NT2/D1 (cell line): Measurements from ENCODE around the gene ABHD1.
"Not testable (repeated sequence)": the region's sequence is repeated elsewhere in the genome, so short reads cannot be mapped to it uniquely, and the experiment has no call there.

Experiments
- DNase-seq: peaks from one replicate; pipeline ENCODE4 v3.0.0-alpha.2; 2011; ENCODE audit warnings: low read depth, low spot score
- H3K27me3 ChIP-seq: 2 replicates; pipeline ENCODE4 v1.6.0; 2011; ENCODE audit warnings: mild to moderate bottlenecking; ENCODE audit not compliant: insufficient read length, insufficient read depth
- H3K36me3 ChIP-seq: 2 replicates; pipeline ENCODE4 v1.6.1; 2011; ENCODE audit warnings: mild to moderate bottlenecking, low read length, mixed read lengths; ENCODE audit not compliant: insufficient read depth, insufficient read length
- H3K4me1 ChIP-seq: 2 replicates; pipeline ENCODE4 v1.5.1; 2011; ENCODE audit not compliant: insufficient read depth, insufficient read length
- H3K4me3 ChIP-seq: 2 replicates; pipeline ENCODE4 v1.5.1; 2011; ENCODE audit warnings: low read depth; ENCODE audit not compliant: insufficient read length
- H3K9ac ChIP-seq: 2 replicates; pipeline ENCODE4 v1.6.0; 2011; ENCODE audit warnings: low read depth; ENCODE audit not compliant: insufficient read length
- H3K9me3 ChIP-seq: 2 replicates; pipeline ENCODE4 v1.5.1; 2011; ENCODE audit warnings: mild to moderate bottlenecking, low read length; ENCODE audit not compliant: insufficient read depth
- SUZ12 ChIP-seq: IDR thresholded peaks from 2 replicates; pipeline ENCODE4 v1.6.1; 2011; ENCODE audit not compliant: insufficient read length, insufficient read depth; ENCODE audit errors: extremely low read depth
- YY1 ChIP-seq: IDR thresholded peaks from 2 replicates; pipeline ENCODE4 v1.6.1; 2011; ENCODE audit not compliant: insufficient read length, insufficient read depth
- ZNF274 ChIP-seq: IDR thresholded peaks from 2 replicates; pipeline ENCODE4 v1.6.1; 2011; ENCODE audit warnings: mild to moderate bottlenecking, low read depth, low read length

ABHD1 gene

DNA sequence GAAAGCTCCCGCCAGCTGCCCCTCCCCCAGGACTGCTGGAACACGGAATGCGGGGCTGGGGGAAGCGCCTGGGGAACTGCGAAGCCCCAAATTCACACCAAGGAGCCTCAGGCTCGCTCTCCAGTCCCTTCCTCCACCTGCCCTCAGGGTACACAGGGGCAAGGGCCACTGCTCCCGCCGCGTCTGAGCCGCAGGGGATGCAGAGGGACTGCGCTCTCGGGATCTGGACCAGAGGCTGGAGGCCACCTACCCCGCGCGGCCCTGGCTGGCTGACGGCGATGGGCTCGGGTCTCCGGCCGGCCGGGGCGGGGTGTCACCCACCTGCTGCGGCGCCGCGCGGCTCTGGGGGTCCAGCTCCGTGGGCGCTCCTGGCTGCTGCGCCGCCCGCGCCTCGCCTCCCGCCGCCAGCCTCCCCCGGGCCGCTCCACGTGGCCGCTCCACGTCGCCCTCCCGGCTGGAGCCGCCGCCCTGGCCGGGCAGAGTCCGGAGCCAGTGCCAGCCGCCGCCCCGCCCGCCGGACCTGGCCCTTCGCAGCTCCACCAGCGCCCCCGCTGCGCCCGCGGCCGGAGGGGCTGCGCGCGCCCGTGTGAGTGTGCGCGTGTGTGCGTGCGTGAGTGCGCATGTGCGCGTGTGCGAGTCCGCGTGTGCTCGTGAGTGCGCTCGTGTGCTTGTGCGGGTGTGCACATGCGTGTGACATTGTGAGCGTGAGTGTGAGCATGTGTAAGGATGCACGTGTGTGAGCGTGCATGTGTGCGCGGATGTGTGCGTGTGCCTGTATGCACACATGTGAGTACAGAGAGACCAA is 4.9 kb upstream of the ABHD1 start, which contains the start of gene CGREF1:
Gene CGREF1, minus strand, starts transcription at position 604 of the 805 bp plus-strand sequence. CDS start 14,762 bp downstream, outside the sequence.
- peaks cover 5% of the 10 kb centered on the region for H3K4me1 ChIP-seq
- DNase-seq = no peak
- H3K9me3 ChIP-seq = no peaks in the 10 kb centered on the region
- H3K27me3 ChIP-seq = peaks cover 66% of the 10 kb centered on the region
- H3K36me3 ChIP-seq = no peaks in the 10 kb centered on the region
- no peak for TF ChIP-seq YY1
- TF ChIP-seq SUZ12 = no peak
- TF ChIP-seq ZNF274 = no peak
- H3K4me3 ChIP-seq = peak within 1 kb of the TSS; percentile 36
- H3K9ac ChIP-seq = peak within 1 kb of the TSS; percentile 42

DNA sequence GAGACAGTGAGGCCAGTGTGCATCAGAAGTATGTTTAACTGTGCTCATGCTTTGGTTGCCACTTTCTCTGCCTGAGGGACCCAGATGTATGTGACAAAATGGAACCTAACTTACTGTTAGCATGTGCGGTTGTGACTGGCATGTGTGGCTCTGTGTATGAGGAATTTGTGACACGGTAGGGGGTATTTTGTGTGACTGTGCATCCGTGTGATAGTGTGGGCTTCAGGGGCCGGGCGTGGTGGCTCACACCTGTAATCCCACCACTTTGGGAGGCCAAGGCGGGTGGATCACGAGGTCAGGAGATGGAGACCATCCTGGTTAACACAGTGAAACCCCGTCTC is 4.3 kb upstream of the ABHD1 start:
- not testable (repeated sequence) for DNase-seq, H3K4me1 ChIP-seq, H3K36me3 ChIP-seq, H3K9me3 ChIP-seq
- H3K9ac ChIP-seq = peak overlapping the region; percentile 42
- H3K4me3 ChIP-seq = peak overlapping the region; percentile 36
- H3K27me3 ChIP-seq = peaks cover 71% of the 10 kb centered on the region

- no peak for DNase-seq
- no peaks in the 10 kb centered on the region for H3K9me3 ChIP-seq
- H3K4me3 ChIP-seq = no peak overlapping the region
- H3K4me1 ChIP-seq = peaks cover 8% of the 10 kb centered on the region
- TF ChIP-seq SUZ12 = no peak
- no peak for TF ChIP-seq ZNF274
- H3K27me3 ChIP-seq = peaks cover 75% of the 10 kb centered on the region
- no peak overlapping the region for H3K9ac ChIP-seq
- no peaks in the 10 kb centered on the region for H3K36me3 ChIP-seq
Observed at GRCh38 chr2:27121906-27122305, 1.7 kb upstream of the ABHD1 start.

GRCh38 chr2:27122791-27123190 is 824 bp upstream of the ABHD1 start:
- DNase-seq = no peak
- Histone ChIP-seq H3K9ac (no peak overlapping the region), H3K4me3 (no peak overlapping the region), H3K36me3 (no peaks in the 10 kb centered on the region), H3K9me3 (no peaks in the 10 kb centered on the region), H3K27me3 (peaks cover 69% of the 10 kb centered on the region), H3K4me1 (peaks cover 8% of the 10 kb centered on the region)
- TF ChIP-seq SUZ12 (no peak), ZNF274 (no peak), YY1 (no peak)

DNA sequence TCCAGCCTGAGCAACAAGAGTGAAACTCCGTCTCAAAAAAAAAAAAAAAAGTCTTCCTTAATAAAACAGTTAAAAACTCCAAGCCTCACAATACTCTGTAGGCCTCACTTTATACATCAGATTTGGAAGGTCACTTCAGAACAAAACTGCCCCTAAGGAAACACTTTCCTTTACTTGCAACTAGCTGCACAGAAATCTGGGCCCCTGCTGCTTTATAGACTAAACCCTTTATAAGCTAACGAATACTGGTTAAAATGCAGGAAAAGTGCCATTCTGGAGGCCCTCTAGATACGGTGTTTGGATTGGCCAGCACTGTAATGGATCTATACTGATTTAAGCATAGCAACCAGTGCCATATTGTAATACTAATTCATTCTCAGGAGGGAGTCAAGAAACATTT is 1.5 kb downstream of the ABHD1 start:
- peaks cover 15% of the 10 kb centered on the region for H3K36me3 ChIP-seq
- H3K9ac ChIP-seq = no peak overlapping the region
- peaks cover 5% of the 10 kb centered on the region for H3K4me1 ChIP-seq
- no peak overlapping the region for H3K4me3 ChIP-seq
- H3K9me3 ChIP-seq = no peaks in the 10 kb centered on the region
- no peak for TF ChIP-seq ZNF274
- no peak for TF ChIP-seq YY1
- no peak for TF ChIP-seq SUZ12
- H3K27me3 ChIP-seq = peaks cover 46% of the 10 kb centered on the region
- DNase-seq = no peak

DNA sequence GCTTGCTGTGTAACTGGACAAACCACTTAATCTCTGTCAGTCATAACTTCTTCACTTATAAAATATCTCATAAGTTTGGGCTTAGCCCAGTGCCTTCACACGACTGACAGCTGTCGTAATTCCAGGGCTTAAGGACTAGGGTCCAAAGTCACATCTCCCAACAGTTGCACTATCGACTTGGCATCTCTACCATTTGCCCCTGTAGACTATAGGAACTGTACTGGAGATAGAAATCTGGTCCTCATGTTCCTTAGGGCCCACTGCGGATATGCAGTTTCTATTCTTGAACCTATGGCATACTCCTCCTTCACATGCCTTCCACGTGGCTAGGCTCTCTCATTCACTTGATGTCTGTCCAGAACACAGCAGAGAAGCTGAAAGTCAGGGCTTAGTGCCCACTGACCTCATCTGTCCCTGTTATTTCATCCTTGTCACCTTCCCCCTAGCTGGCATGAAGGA is 2.7 kb downstream of the ABHD1 start:
- no peak for TF ChIP-seq YY1
- Histone ChIP-seq H3K27me3 (peaks cover 34% of the 10 kb centered on the region), H3K9me3 (no peaks in the 10 kb centered on the region), H3K36me3 (peaks cover 27% of the 10 kb centered on the region), H3K4me3 (no peak overlapping the region), H3K4me1 (peaks cover 5% of the 10 kb centered on the region), H3K9ac (no peak overlapping the region)
- DNase-seq = no peak

GRCh38 chr2:27127883-27128667 is 4.5 kb downstream of the ABHD1 start:
- no peak for DNase-seq
- H3K36me3 ChIP-seq = peaks cover 44% of the 10 kb centered on the region
- no peak for TF ChIP-seq YY1
- no peak for TF ChIP-seq ZNF274
- TF ChIP-seq SUZ12 = no peak

More at GRCh38 chr2:27127883-27128667, 4.5 kb downstream of the ABHD1 start:
- Histone ChIP-seq H3K4me1 (peaks cover 7% of the 10 kb centered on the region), H3K9me3 (no peaks in the 10 kb centered on the region), H3K27me3 (peaks cover 16% of the 10 kb centered on the region), H3K9ac (no peak overlapping the region), H3K4me3 (no peak overlapping the region)
